ENCODE measurements around the gene SNRNP40.

SNRNP40 gene

GRCh38 chr1:31234123-31234708, 62.4 kb downstream of the SNRNP40 start:
- no peak for TF ChIP-seq CTCF (conservative IDR thresholded peaks at IDR 0.05; ENCODE audit: control insufficient read depth, insufficient read depth, low read depth, low read length)
- DNase-seq (ENCODE audit: low read depth) = no peak
- no peak overlapping the region for H3K4me3 ChIP-seq (ENCODE audit: control insufficient read depth, low read depth, low read length)

GRCh38 chr1:31232689-31233088, 63.9 kb downstream of the SNRNP40 start:
- no peak for TF ChIP-seq CTCF (conservative IDR thresholded peaks at IDR 0.05; ENCODE audit: control insufficient read depth, insufficient read depth, low read depth, low read length)
- DNase-seq (ENCODE audit: low read depth) = no peak
- H3K4me3 ChIP-seq (ENCODE audit: control insufficient read depth, low read depth, low read length) = no peak overlapping the region

GRCh38 chr1:31231802-31232201, 64.8 kb downstream of the SNRNP40 start:
- no peak for DNase-seq (ENCODE audit: low read depth)
- H3K4me3 ChIP-seq (ENCODE audit: control insufficient read depth, low read depth, low read length) = no peak overlapping the region
- no peak for TF ChIP-seq CTCF (conservative IDR thresholded peaks at IDR 0.05; ENCODE audit: control insufficient read depth, insufficient read depth, low read depth, low read length)

- H3K4me3 ChIP-seq (ENCODE audit: control insufficient read depth, low read depth, low read length) = no peak overlapping the region
- no peak for DNase-seq (ENCODE audit: low read depth)
- no peak for TF ChIP-seq CTCF (conservative IDR thresholded peaks at IDR 0.05; ENCODE audit: control insufficient read depth, insufficient read depth, low read depth, low read length)
These were observed 66.2 kb downstream of the SNRNP40 start for GRCh38 chr1:31230378-31230777.

GRCh38 chr1:31228986-31229385, 67.6 kb downstream of the SNRNP40 start:
- H3K4me3 ChIP-seq (ENCODE audit: control insufficient read depth, low read depth, low read length) = no peak overlapping the region
- no peak for DNase-seq (ENCODE audit: low read depth)
- no peak for TF ChIP-seq CTCF (conservative IDR thresholded peaks at IDR 0.05; ENCODE audit: control insufficient read depth, insufficient read depth, low read depth, low read length)

GRCh38 chr1:31227891-31228568, 68.6 kb downstream of the SNRNP40 start:
- TF ChIP-seq CTCF (conservative IDR thresholded peaks at IDR 0.05; ENCODE audit: control insufficient read depth, insufficient read depth, low read depth, low read length) = no peak
- no peak overlapping the region for H3K4me3 ChIP-seq (ENCODE audit: control insufficient read depth, low read depth, low read length)
- DNase-seq (ENCODE audit: low read depth) = no peak

All from fibroblast of mammary gland (primary cell).